GM19240 (cell line): ENCODE measurements around the gene UBA3.
A peak's percentile ranks its signal among the peaks of the same experiment; 100 is the strongest.

ENCODE experiments used
- DNase-seq: peaks from one replicate; pipeline ENCODE4 v3.0.0; 2011; ENCODE audit warnings: low spot score; ENCODE audit not compliant: insufficient read length

The UBA3 gene

GRCh38 chr3:69099576-69099975 is 19.4 kb upstream of the UBA3 start:
- DNase-seq, result no peak

- DNase-seq, result no peak
Observed at GRCh38 chr3:69097407-69098086, 17.4 kb upstream of the UBA3 start.

- DNase-seq, result no peak
Observed at GRCh38 chr3:69096299-69096698, 16.1 kb upstream of the UBA3 start.

- no peak for DNase-seq
Observed at GRCh38 chr3:69095636-69096035, 15.5 kb upstream of the UBA3 start.

GRCh38 chr3:69094467-69095205 is 14.5 kb upstream of the UBA3 start:
- no peak for DNase-seq

- no peak for DNase-seq
Observed at GRCh38 chr3:69092030-69092516, 11.9 kb upstream of the UBA3 start.

GRCh38 chr3:69091389-69092029 is 11.3 kb upstream of the UBA3 start:
- no peak for DNase-seq

GRCh38 chr3:69090021-69090420 is 9.9 kb upstream of the UBA3 start:
- DNase-seq, result no peak

GRCh38 chr3:69088063-69088462 is 7.9 kb upstream of the UBA3 start:
- no peak for DNase-seq

GRCh38 chr3:69087030-69087791 is 7.0 kb upstream of the UBA3 start:
- no peak for DNase-seq

GRCh38 chr3:69085833-69086722 is 5.9 kb upstream of the UBA3 start:
- DNase-seq, result no peak

GRCh38 chr3:69085168-69085832 is 5.1 kb upstream of the UBA3 start:
- no peak for DNase-seq

- peak; percentile 23 for DNase-seq
Observed at GRCh38 chr3:69084326-69085167, 4.4 kb upstream of the UBA3 start, which contains the start of gene ARL6IP5. Gene ARL6IP5, plus strand, starts transcription at chr3:69084937. Its CDS starts 111 bp downstream, at chr3:69085048.

- DNase-seq, result no peak
Observed at GRCh38 chr3:69082805-69083204, 2.6 kb upstream of the UBA3 start.

GRCh38 chr3:69082361-69082760 is 2.2 kb upstream of the UBA3 start:
- no peak for DNase-seq

GRCh38 chr3:69081583-69082262 is 1.6 kb upstream of the UBA3 start:
- DNase-seq, result no peak

GRCh38 chr3:69079269-69080159 is 651 bp downstream of the UBA3 start:
- no peak for DNase-seq
